Measurements from ENCODE around the gene ATP2C2. TPM values are rescaled to one million over a fixed set of nuclear protein-coding genes. Genes with fewer than 3 reads are reported as not detected.

Gene ATP2C2
- total RNA-seq, 1 experiment from 2014 or later, result 4.0 TPM

GRCh38 chr16:84348386-84348888, 19.9 kb upstream of the ATP2C2 start:
- TF ChIP-seq CTCF (conservative IDR thresholded peaks at IDR 0.05), result no peak
- Histone ChIP-seq H3K27me3 (ENCODE audit: insufficient read depth, low read length) (no peaks in the 10 kb centered on the region), H3K18ac (ENCODE audit: insufficient read length, low read depth, low read length) (no peak overlapping the region), H3K79me2 (ENCODE audit: insufficient read depth, low read length) (no peaks in the 10 kb centered on the region), H3K4me2 (ENCODE audit: insufficient read depth, insufficient read length, low read length) (no peak overlapping the region), H4K8ac (replicated peaks; ENCODE audit: insufficient read length, low read depth, low read length) (no peak overlapping the region), H4K91ac (ENCODE audit: insufficient read length, low read depth, low read length) (no peak overlapping the region), H3K9me3 (ENCODE audit: control insufficient read depth, low read depth, low read length) (no peaks in the 10 kb centered on the region), H3K23me2 (ENCODE audit: insufficient read length, low read depth, low read length, poor library complexity, severe bottlenecking) (no peaks in the 10 kb centered on the region), H2BK15ac (ENCODE audit: low read depth, low read length) (no peak overlapping the region), H3K23ac (ENCODE audit: insufficient read length, low read depth, low read length) (no peak overlapping the region), H2BK12ac (ENCODE audit: insufficient read length, low read depth, low read length) (no peak overlapping the region), H4K5ac (ENCODE audit: insufficient read length, low read depth, low read length) (no peak overlapping the region), H2BK120ac (ENCODE audit: low read depth, low read length, poor library complexity, severe bottlenecking) (no peak overlapping the region), H3K9ac (ENCODE audit: extremely low read depth, insufficient read length, low read length) (no peak overlapping the region), H4K20me1 (ENCODE audit: control insufficient read depth, insufficient read depth, insufficient read length) (no peaks in the 10 kb centered on the region), H2AFZ (ENCODE audit: low read length) (no peak overlapping the region), H3K56ac (ENCODE audit: insufficient read length, low read depth, low read length) (no peak overlapping the region), H3K27ac (ENCODE audit: insufficient read length, low read depth, low read length) (no peak overlapping the region), H3K4ac (ENCODE audit: low read depth, low read length) (no peak overlapping the region), H2BK20ac (ENCODE audit: low read depth, low read length, poor library complexity, severe bottlenecking) (no peak overlapping the region), H2AK5ac (ENCODE audit: insufficient read length, low read length) (no peak overlapping the region), H3T11ph (ENCODE audit: low read length) (no peak overlapping the region), H3K79me1 (ENCODE audit: insufficient read depth, low read depth, low read length, poor library complexity, severe bottlenecking) (no peaks in the 10 kb centered on the region), H2BK5ac (ENCODE audit: insufficient read length, low read length) (no peak overlapping the region), H3K4me1 (ENCODE audit: insufficient read depth, low read length) (no peaks in the 10 kb centered on the region), H3K14ac (ENCODE audit: insufficient read depth, low read length) (no peak overlapping the region)
- Mint-ChIP-seq H3K27ac (no peak overlapping the region), H3K4me1 (peaks cover 0 to 8% of the 10 kb centered on the region in 2 experiments; a peak in 2 of 4 replicates), H3K4me3 (no peak overlapping the region), H3K36me3 (ENCODE audit: insufficient read depth in 1 of 3, low read depth in 3 of 3) (no peaks in the 10 kb centered on the region; a peak in 1 of 7 replicates), H3K27me3 (ENCODE audit: low read depth) (peaks cover 1% of the 10 kb centered on the region), H3K9me3 (no peaks in the 10 kb centered on the region)
- no CpG with 5 or more reads among the region's 6 CpGs for WGBS (ENCODE audit: extremely low coverage, insufficient read length, low lambda C conversion rate)
- no peak for DNase-seq

Measured in H9 (cell line).